GM19328 (cell line): ENCODE data around the gene BEAN1.

Experiments
- ATAC-seq: cut with Tn5 transposase; IDR thresholded peaks from one replicate; pipeline ENCODE4 v1.9.1; 2021; ENCODE audit warnings: mild to moderate bottlenecking, moderate library complexity; ENCODE audit not compliant: unreplicated experiment

Gene BEAN1

DNA sequence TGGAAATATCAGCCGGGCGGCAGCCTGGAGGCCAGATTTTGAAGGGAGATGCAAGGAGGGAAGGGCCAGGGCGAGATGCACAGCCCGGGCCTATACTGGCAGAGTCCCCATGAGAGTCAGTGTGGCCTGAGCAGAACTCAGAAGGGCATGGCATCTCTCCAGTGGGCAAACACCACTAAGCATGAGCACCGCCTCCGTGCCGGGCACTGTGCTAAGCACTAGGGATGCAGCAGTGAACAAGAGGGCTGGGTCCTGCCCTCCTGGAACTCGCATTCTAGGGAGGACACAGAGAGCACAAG lies 89.4 kb downstream of the BEAN1 start:
- ATAC-seq, result no peak

DNA sequence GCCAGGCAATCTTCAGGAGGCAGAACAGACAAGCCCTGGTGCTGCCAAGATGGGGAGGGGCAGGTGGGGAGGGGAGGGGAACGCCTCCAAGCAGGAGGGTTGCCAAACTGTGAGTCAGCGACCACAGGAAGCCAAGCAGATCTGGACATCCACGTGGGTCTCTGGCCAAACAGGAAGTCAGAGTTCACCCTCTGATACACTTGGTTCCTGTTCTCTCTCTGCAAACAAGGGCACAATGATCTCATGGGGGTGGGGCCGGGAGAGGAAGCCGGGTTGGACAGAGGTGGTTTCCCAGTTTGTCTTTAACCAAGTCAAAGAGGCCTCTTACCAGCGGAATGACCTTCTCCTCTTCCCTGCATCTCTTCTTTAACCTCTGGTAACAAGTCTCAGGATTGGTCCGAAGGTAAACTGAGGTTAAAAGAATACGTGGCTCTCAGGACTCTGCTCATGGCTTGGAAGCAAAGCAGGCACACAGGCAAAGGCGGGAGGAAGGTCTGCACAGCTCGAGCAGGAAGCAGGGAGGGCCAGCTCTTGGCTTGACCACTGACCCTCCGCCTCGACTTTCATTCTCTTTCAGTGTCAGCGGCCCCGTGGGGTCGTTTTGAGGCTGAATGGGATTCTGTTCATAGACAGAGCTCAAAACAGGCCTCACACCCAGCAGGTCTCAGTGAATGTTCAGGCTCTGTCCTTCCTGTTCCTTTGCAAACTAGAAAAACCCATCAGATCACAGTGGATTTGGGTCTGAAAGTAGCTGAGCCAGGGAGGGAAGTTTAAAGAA lies 89.9 kb downstream of the BEAN1 start:
- ATAC-seq, result peak; percentile 95

DNA sequence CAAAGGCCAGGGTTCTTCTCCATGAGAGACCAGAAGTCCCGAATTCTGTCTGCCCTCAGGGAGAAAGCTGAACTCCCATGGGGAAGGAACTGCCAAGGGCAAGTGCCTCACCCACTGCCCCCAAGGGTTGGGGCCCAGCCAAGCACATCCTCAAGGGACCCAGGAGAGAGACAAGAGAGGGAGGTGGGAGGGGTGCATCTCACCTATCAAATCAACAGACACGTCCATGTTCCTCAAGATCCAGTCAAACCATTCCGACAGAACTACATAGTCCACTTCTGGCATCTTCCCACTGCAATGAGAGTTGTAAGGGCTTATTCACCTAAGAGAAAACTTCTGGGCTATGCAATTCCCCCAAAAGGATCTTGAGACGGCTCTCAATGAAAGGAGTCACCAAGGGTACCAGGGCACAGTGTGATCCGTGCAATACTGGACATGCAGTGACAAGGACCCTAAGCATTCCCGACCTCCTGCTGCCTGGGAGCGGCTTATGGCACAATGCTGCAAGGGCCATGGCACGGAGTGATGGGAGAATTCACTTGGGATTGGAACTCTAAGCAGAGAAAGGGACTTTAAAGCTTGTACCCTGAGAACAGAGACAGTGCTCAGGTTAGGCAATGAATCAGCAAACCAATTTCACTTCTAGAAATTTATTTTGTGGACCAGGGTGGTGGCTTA lies 90.6 kb downstream of the BEAN1 start:
- no peak for ATAC-seq

DNA sequence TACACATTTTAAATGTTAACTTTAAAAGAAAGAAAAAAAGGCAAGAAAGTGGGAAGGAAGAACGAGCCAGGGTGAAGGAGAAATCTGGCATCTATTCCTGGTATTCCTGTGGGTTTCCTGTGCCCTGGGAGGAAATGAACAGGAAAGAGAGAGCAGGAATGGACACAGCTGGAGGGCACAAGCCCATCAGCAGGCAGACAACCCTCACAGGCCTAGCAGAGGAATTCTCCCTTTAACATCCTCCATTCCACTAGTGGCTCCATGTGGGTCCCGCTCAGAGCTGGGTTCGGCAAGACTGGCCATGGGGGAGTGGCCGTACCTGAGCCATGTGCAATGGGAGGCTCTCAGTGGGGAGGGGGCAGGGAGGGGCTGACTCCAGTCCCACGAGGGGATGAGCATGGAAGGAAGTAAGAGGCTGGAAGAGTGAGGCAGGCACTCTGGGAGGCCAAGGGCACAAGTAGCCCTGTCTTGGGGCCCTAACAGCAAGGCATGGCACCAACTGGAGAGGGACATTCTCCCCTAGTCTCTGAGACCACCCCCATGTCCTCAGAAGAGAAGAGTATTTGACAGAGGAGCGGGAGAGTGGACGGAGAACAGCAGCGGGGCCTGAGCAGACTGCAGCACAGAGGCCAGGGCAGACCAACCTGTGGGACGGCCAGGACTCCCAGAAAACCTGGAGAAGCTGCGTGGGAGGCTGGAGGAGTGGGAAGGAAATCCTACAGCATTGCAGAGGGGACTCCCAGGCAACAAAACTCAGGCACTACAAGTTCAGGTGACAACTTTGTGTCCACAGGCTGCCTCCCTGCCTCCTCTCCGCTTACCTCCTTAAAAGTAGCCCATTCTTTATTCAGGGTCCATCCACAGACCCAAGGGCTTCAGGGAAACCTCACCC lies 92.6 kb downstream of the BEAN1 start:
- ATAC-seq, result no peak

DNA sequence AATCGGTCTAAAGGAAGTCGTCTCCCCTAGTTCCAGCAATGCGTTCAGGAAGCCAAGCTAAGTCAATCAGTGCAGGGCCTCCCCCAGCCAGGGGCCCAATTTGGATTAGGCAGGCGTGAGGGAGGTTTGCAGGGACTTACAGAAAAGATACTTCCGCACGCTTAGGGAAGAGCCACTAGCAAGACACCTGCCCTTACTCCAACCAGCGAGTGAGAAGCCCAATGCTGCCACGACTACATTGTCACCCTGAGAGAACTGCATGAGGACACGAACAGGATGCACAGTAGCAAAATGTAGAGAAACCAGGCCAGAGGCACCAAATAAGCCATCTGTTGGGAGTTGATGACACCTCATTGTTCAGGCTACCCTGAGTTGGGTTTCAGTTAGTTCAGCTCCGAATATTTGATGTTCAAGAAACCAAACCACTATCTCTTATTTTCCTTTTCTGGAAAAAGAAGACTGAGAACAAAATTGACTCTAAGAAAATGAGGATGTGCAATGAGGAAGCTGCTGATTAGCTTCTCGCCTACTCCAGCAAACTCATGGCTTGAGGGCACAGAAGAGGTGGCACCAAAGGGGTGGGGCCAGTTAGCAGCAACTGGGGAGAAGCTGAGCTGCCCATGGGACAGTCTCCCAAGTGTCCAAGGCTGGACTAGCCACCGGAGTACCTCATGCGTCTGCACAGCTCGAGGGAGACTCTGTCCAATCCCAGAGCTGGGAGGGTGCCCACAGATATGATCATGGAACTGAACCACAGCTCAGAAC lies 93.5 kb downstream of the BEAN1 start:
- no peak for ATAC-seq

DNA sequence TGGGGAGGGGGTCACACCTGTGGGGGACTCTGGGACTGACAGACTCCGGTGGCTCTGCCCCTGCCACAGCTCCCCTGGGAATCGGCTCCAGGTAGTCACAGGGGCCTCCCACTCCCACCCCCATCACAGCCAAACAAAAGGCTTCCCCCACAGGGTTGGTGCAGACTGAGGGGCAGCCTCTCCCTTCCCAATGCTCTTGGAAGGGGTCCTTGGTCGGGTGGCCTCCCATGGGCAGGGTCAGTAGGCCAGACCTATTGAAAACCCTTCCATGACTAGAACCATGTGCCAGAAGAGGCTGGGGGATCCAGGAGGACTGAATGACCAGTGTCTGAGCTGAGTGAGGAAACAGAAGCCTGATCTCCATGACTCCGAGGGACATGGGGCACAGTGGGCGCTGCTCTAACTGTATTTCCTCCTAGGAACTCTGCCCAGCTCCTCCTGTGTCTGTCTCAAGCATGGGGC lies 94.2 kb downstream of the BEAN1 start:
- no peak for ATAC-seq

DNA sequence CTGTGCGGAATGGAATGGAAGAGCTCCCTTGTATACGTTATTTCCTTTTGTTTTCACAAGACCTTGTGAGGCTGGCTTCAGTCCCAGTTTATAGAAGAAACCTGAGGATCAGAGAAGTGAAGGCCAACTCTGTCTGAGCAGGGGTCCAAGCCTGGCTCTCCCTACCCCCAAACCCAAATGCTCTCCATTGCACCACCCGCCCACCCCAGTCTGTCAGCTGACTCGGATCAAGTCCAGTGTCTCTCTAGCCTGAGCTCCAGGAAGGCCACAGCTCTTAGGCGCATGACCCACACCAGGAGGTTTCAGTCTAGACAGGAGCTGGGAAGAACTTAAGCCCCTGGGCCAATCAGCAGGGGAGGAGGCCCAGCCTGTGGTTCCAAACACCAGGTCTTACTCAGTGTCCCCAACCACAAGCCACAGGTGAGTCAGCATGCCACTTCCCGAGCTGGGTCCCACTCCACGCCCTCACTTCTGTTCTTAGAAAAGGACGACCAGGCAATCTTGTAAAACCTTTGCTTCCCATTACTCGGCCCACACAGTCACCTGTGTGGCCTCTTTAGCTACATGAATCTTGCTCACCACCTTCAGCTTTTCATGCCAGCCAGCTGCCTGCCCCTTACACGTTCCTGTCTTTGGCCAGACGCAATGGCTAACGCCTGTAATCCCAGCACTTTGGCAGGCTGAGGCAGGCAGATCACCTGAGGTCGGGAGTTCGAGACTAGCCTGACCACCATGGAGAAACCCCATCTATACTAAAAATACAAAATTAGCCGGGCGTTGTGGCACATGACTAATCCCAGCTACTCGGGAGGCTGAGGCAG lies 95.1 kb downstream of the BEAN1 start:
- peak; percentile 44 for ATAC-seq

DNA sequence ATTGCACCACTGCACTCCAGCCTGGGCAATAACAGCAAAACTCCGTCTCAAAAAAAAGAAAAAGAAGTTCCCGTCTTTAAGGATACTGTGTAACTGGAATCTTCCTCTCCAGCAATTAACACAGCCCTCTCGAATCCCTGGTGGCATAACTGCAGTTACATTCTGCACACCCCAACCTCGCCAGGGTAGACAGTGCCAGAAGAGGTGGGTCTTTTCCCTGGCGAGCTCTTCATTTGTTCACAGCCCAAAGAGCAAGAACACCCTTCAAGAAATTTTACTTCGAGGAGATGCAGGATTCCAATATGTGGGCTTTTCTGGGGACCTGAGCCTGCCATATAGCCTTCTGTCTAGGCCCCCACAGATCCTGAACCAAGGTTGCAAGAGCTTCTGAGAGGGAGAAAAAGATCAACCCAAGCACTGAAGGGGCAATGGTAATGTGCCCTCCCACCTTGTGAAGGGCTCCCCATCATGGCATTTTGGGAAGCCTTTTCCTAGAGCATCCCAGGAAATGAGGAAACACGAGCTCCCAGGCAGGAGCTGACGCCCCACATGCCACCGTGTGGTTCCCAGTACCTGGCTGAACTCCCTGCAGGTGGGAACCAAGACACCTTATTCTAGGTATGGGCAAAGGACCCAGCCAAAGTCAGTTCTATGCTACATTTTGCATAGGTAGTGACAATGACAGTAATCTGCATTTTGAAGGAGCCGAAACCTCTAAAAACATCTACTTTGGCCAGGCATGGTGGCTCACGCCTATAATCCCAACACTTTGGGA lies 95.9 kb downstream of the BEAN1 start:
- ATAC-seq, result no peak

DNA sequence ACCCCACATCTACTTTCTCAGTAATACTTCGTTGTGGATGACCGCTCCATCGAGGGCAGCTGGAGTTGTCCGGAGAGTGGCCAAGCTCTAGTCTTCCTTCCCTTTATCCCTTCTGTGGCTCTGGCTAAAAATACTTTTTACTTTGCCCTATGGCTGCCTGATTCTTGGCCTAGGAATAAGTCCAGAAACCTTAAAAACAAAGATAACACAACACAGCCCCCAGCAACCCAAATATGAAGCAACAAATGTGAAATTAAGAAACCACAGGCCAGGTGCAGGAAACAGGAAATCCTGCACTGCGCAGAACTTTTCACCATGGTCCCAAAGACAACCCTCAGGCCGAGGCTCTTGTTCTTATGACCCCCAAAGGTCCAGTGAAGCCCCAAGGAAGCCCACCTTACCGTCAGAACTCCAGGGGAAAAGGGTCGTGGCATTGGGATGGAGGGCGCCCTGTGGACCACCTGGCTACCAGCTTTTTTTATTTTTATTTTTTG lies 96.8 kb downstream of the BEAN1 start:
- no peak for ATAC-seq

DNA sequence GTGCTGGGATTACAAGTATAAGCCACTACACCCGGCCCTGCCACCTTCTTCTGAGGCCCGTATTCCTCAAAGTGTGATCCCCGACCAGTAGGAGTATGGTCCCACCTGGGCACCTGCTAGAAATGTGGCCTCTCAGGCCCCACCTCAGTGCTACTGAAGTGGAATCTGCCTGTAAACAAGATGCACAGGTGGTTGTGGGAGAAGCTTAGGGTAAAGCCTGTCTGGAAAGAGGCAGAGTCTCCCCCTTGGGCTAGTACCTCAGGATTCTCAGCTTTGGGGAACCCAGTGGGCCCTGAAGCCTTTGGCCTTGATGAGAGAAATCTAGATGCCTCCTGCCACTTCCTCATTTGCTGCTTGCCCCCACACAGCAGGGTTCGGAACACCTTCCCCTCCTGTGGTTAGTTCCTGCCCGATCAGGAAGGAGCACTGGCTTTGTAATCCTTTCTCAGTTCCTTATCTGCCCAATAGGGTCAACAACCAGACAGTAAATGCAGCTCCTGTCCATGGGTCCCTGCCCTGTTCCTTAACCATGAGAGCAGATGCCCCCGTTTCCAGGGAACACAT lies 97.6 kb downstream of the BEAN1 start:
- ATAC-seq, result peak; percentile 52

DNA sequence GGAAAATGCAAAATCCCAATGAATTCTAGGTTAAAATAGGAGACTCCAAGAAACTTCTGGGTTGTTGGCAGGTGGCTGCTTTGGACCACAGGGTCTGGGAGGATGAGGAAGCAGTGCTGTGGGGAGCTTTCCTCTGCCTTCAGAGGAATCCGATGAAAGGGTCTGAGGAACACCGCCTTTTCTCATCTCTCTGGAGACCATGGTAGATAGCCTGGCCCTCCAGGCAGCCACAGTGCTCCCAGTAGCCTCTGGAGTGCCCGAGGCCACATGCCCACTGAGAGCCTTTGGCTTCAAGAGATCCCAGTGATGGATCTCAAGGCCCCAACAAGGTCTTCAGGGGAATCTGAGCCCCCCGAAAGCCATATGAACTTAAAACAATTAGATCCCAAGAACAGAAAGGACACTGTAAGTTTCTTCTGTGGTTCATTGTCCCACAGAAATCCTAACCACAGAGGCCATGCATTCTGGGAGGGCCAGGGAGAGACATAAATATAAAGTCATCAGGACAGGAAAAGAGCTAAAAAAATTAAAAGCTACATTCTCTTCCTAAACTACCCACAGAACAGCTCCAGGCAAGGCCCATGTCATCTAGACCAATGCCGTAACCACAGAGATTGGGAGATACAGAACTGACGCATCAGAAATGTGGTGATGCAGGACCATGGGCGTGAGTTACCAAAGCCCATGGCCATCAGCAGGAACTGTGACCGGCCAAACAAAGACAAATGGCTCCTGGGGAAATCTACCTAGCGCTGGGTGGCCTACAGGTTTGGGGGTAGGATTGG lies 98.5 kb downstream of the BEAN1 start:
- ATAC-seq, result no peak

DNA sequence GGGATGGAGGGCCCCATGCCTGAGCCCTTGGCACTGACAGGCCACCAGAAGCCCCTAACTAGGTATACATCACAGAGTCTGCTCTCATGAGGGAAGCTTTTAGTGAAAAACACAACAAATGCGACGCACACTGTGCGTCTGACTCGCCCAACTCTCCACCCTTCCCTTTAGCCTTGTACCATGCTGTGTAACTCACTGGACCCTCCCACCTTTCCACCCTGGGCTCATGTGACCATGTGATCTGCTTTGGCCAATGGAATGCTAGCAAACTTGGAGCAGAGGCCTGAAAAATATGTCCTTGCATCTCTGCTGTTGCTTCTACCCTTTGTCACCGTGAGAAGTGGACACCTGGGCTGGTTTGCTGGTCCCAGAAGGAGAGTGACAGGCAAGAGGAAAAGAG lies 101.2 kb downstream of the BEAN1 start:
- no peak for ATAC-seq

DNA sequence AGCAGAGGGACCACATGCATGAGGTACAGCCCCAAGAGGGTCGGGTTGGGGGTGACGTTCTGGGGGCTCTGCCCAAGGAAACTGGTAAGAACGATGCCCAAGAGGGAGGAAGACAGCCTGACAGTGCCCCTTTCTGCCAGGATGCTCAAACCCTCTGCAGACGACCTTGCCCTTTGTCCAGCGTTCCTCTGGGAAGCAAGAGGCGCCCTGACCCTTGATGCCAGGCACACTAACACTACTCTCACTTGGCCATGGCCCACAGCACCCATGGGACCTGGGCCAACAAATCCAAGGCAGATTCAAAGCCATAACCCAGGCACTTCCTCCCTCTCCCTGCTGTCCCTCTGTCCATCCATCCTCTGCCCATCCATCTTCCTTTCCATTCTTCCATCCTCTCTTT lies 102.4 kb downstream of the BEAN1 start:
- no peak for ATAC-seq
